ENCODE data around the gene TPPP. TPM values are rescaled to one million over a fixed set of nuclear protein-coding genes. Genes with fewer than 3 reads are reported as not detected.

TPPP gene
- total and polyA plus RNA-seq, 3 experiments from 2014 or later: 0.37 to 0.79 (median 0.38) TPM

- CTCF ChIA-PET: no interaction called here
- H3K4me1 ChIP-seq (ENCODE audit: insufficient read depth, low read length): no peaks in the 10 kb centered on the region
- no peaks in the 10 kb centered on the region for H3K9me3 ChIP-seq (ENCODE audit: low read length)
- DNase-seq: no peak
- peaks cover 10 to 54% (median 20%) of the 10 kb centered on the region in 3 donors for H3K36me3 Mint-ChIP-seq
- no peaks in the 10 kb centered on the region for H3K9me3 Mint-ChIP-seq
- H3K4me3 ChIP-seq (ENCODE audit: low read length): no peak overlapping the region
- H3K27me3 Mint-ChIP-seq: no peaks in the 10 kb centered on the region
- no peak overlapping the region for H3K27ac Mint-ChIP-seq
- H3K27ac ChIP-seq (ENCODE audit: low read depth, low read length): no peak overlapping the region
- no peaks in the 10 kb centered on the region for H3K4me1 Mint-ChIP-seq
- no peaks in the 10 kb centered on the region for H3K27me3 ChIP-seq (ENCODE audit: insufficient read depth, low read length, poor library complexity, severe bottlenecking)
- H3K4me3 Mint-ChIP-seq: no peak overlapping the region
- no peaks in the 10 kb centered on the region for H3K36me3 ChIP-seq (ENCODE audit: insufficient read depth, low read length)
- POLR2A ChIA-PET: no interaction called here
These were observed 31.0 kb downstream of the TPPP start for GRCh38 chr5:661891-662750.

GRCh38 chr5:660491-661030, 32.6 kb downstream of the TPPP start:
- Histone ChIP-seq H3K4me1 (ENCODE audit: insufficient read depth, low read length) (no peaks in the 10 kb centered on the region), H3K27ac (ENCODE audit: low read depth, low read length) (no peak overlapping the region), H3K4me3 (ENCODE audit: low read length) (no peak overlapping the region), H3K9me3 (ENCODE audit: low read length) (no peaks in the 10 kb centered on the region), H3K27me3 (ENCODE audit: insufficient read depth, low read length, poor library complexity, severe bottlenecking) (no peaks in the 10 kb centered on the region), H3K36me3 (ENCODE audit: insufficient read depth, low read length) (no peaks in the 10 kb centered on the region)
- CTCF ChIA-PET: no interaction called here
- no peaks in the 10 kb centered on the region for H3K9me3 Mint-ChIP-seq
- peaks cover 10 to 64% (median 28%) of the 10 kb centered on the region in 3 donors for H3K36me3 Mint-ChIP-seq
- H3K4me3 Mint-ChIP-seq: no peak overlapping the region
- H3K27ac Mint-ChIP-seq: peak overlapping the region in 1 of 8 donors; percentile 12
- no peaks in the 10 kb centered on the region for H3K27me3 Mint-ChIP-seq
- POLR2A ChIA-PET: no interaction called here
- H3K4me1 Mint-ChIP-seq: no peaks in the 10 kb centered on the region
- DNase-seq: no peak

GRCh38 chr5:659496-660263, 33.5 kb downstream of the TPPP start:
- no peak for DNase-seq
- Mint-ChIP-seq H3K27ac (peak overlapping the region in 1 of 8 donors; percentile 10), H3K36me3 (peaks cover 10 to 64% (median 29%) of the 10 kb centered on the region in 3 donors), H3K27me3 (no peaks in the 10 kb centered on the region), H3K9me3 (no peaks in the 10 kb centered on the region), H3K4me3 (no peak overlapping the region), H3K4me1 (no peaks in the 10 kb centered on the region)
- H3K36me3 ChIP-seq (ENCODE audit: insufficient read depth, low read length): no peaks in the 10 kb centered on the region
- no peak overlapping the region for H3K27ac ChIP-seq (ENCODE audit: low read depth, low read length)
- ChIA-PET POLR2A (no interaction called here), CTCF (no interaction called here)
- no peak overlapping the region for H3K4me3 ChIP-seq (ENCODE audit: low read length)
- H3K27me3 ChIP-seq (ENCODE audit: insufficient read depth, low read length, poor library complexity, severe bottlenecking): no peaks in the 10 kb centered on the region
- H3K4me1 ChIP-seq (ENCODE audit: insufficient read depth, low read length): no peaks in the 10 kb centered on the region
- H3K9me3 ChIP-seq (ENCODE audit: low read length): no peaks in the 10 kb centered on the region

- H3K4me1 Mint-ChIP-seq: no peaks in the 10 kb centered on the region
- Histone ChIP-seq H3K4me1 (ENCODE audit: insufficient read depth, low read length) (no peaks in the 10 kb centered on the region), H3K4me3 (ENCODE audit: low read length) (no peak overlapping the region)
These were observed 35.0 kb downstream of the TPPP start for GRCh38 chr5:658103-658502.

GRCh38 chr5:657570-657969, 35.6 kb downstream of the TPPP start:
- no peaks in the 10 kb centered on the region for H3K4me1 ChIP-seq (ENCODE audit: insufficient read depth, low read length)
- Mint-ChIP-seq H3K27me3 (no peaks in the 10 kb centered on the region), H3K4me3 (no peak overlapping the region), H3K9me3 (no peaks in the 10 kb centered on the region), H3K27ac (peak overlapping the region in 2 of 8 donors; percentile 10 to 43), H3K36me3 (peaks cover 10 to 69% (median 36%) of the 10 kb centered on the region in 3 donors), H3K4me1 (no peaks in the 10 kb centered on the region)
- no peak overlapping the region for H3K4me3 ChIP-seq (ENCODE audit: low read length)
- H3K27me3 ChIP-seq (ENCODE audit: insufficient read depth, low read length, poor library complexity, severe bottlenecking): no peaks in the 10 kb centered on the region
- CTCF ChIA-PET: interaction anchor here (0.7 kb wide), 1 partner anchor 12 kb away, joined by 3 read pairs; no protein-coding TSS in a partner anchor
- no peaks in the 10 kb centered on the region for H3K36me3 ChIP-seq (ENCODE audit: insufficient read depth, low read length)
- peak overlapping the region; percentile 47 for H3K27ac ChIP-seq (ENCODE audit: low read depth, low read length)
- DNase-seq: no peak
- no peaks in the 10 kb centered on the region for H3K9me3 ChIP-seq (ENCODE audit: low read length)
- POLR2A ChIA-PET: no interaction called here

More at GRCh38 chr5:658103-658502, 35.0 kb downstream of the TPPP start:
- DNase-seq: no peak
- ChIA-PET CTCF (no interaction called here), POLR2A (interaction anchor here (0.6 kb wide), 1 partner anchor 235 kb away, joined by 4 read pairs; the partner anchor contains the start of gene TRIP13)
- Mint-ChIP-seq H3K27ac (no peak overlapping the region), H3K9me3 (no peaks in the 10 kb centered on the region), H3K27me3 (no peaks in the 10 kb centered on the region), H3K4me3 (no peak overlapping the region), H3K36me3 (peaks cover 10 to 65% (median 35%) of the 10 kb centered on the region in 3 donors)
- no peaks in the 10 kb centered on the region for H3K9me3 ChIP-seq (ENCODE audit: low read length)
- H3K27me3 ChIP-seq (ENCODE audit: insufficient read depth, low read length, poor library complexity, severe bottlenecking): no peaks in the 10 kb centered on the region
- H3K36me3 ChIP-seq (ENCODE audit: insufficient read depth, low read length): no peaks in the 10 kb centered on the region
- H3K27ac ChIP-seq (ENCODE audit: low read depth, low read length): peak overlapping the region; percentile 47

- POLR2A ChIA-PET: no interaction called here
- Mint-ChIP-seq H3K4me1 (no peaks in the 10 kb centered on the region), H3K9me3 (no peaks in the 10 kb centered on the region), H3K36me3 (peaks cover 10 to 63% (median 31%) of the 10 kb centered on the region in 3 donors), H3K4me3 (no peak overlapping the region), H3K27ac (no peak overlapping the region), H3K27me3 (no peaks in the 10 kb centered on the region)
- H3K9me3 ChIP-seq (ENCODE audit: low read length): no peaks in the 10 kb centered on the region
- CTCF ChIA-PET: no interaction called here
- no peaks in the 10 kb centered on the region for H3K36me3 ChIP-seq (ENCODE audit: insufficient read depth, low read length)
- no peaks in the 10 kb centered on the region for H3K27me3 ChIP-seq (ENCODE audit: insufficient read depth, low read length, poor library complexity, severe bottlenecking)
- no peaks in the 10 kb centered on the region for H3K4me1 ChIP-seq (ENCODE audit: insufficient read depth, low read length)
- no peak overlapping the region for H3K4me3 ChIP-seq (ENCODE audit: low read length)
- DNase-seq: no peak
- no peak overlapping the region for H3K27ac ChIP-seq (ENCODE audit: low read depth, low read length)
These were observed 37.7 kb downstream of the TPPP start for GRCh38 chr5:655406-655805.

GRCh38 chr5:654071-654778, 38.9 kb downstream of the TPPP start:
- Histone ChIP-seq H3K4me1 (ENCODE audit: insufficient read depth, low read length) (no peaks in the 10 kb centered on the region), H3K36me3 (ENCODE audit: insufficient read depth, low read length) (no peaks in the 10 kb centered on the region), H3K27me3 (ENCODE audit: insufficient read depth, low read length, poor library complexity, severe bottlenecking) (no peaks in the 10 kb centered on the region), H3K27ac (ENCODE audit: low read depth, low read length) (no peak overlapping the region), H3K4me3 (ENCODE audit: low read length) (no peak overlapping the region), H3K9me3 (ENCODE audit: low read length) (no peaks in the 10 kb centered on the region)
- no peaks in the 10 kb centered on the region for H3K27me3 Mint-ChIP-seq
- peaks cover 6 to 53% (median 29%) of the 10 kb centered on the region in 3 donors for H3K36me3 Mint-ChIP-seq
- H3K27ac Mint-ChIP-seq: peak overlapping the region in 2 of 8 donors; percentile 33 to 39
- CTCF ChIA-PET: no interaction called here
- POLR2A ChIA-PET: no interaction called here
- H3K4me3 Mint-ChIP-seq: no peak overlapping the region
- no peaks in the 10 kb centered on the region for H3K9me3 Mint-ChIP-seq
- no peaks in the 10 kb centered on the region for H3K4me1 Mint-ChIP-seq
- DNase-seq: no peak

Measured in CD8-positive, alpha-beta memory T cell (primary cell).